SU-DHL-6 (cell line): ENCODE measurements around the gene RORC.

Experiments used
- H2AFZ ChIP-seq: fragments of 200-600 bp; sonication (generic); 2 replicates; pipeline ENCODE4 v1.6.1; 2014; ENCODE audit warnings: low read depth, mild to moderate bottlenecking, moderate library complexity, mixed read lengths, antibody characterized with exemption, low read length; ENCODE audit not compliant: severe bottlenecking
- H3F3A ChIP-seq: fragments of 200-600 bp; shearing (Covaris generic); 2 replicates; pipeline ENCODE4 v1.6.0; 2016; ENCODE audit warnings: antibody characterized with exemption, mild to moderate bottlenecking; ENCODE audit not compliant: insufficient read depth
- H3K27ac ChIP-seq: fragments of 200-600 bp; sonication (generic); 2 replicates; pipeline ENCODE4 v1.5.1; 2016; ENCODE audit warnings: low read depth, mild to moderate bottlenecking, low read length, moderate library complexity, mixed read lengths
- H3K27me3 ChIP-seq: fragments of 200-600 bp; sonication (generic), shearing (Covaris generic); 2 replicates; pipeline ENCODE4 v1.6.0; 2014; ENCODE audit warnings: mild to moderate bottlenecking, low read length
- H3K36me3 ChIP-seq: fragments of 200-600 bp; sonication (generic); 2 replicates; pipeline ENCODE4 v1.6.1; 2014; ENCODE audit warnings: mild to moderate bottlenecking, low read length, mixed read lengths
- H3K4me2 ChIP-seq: fragments of 300-600, 200-600 bp; shearing (Covaris generic), sonication (generic); 2 replicates; pipeline ENCODE4 v1.6.0; 2014; ENCODE audit warnings: low read length, low read depth, mild to moderate bottlenecking; ENCODE audit not compliant: poor library complexity, severe bottlenecking
- H3K4me3 ChIP-seq: fragments of 200-600 bp; sonication (generic); 2 replicates; pipeline ENCODE4 v1.5.1; 2014; ENCODE audit warnings: antibody characterized with exemption, low read length, mild to moderate bottlenecking, mixed read lengths; ENCODE audit not compliant: insufficient read depth, poor library complexity, severe bottlenecking
- H3K79me2 ChIP-seq: fragments of 200-600 bp; sonication (generic); 2 replicates; pipeline ENCODE4 v1.6.1; 2014; ENCODE audit warnings: mild to moderate bottlenecking, low read length, moderate library complexity; ENCODE audit not compliant: insufficient read depth
- H3K9ac ChIP-seq: fragments of 200-600 bp; sonication (generic); 2 replicates; pipeline ENCODE4 v1.7.0; 2014; ENCODE audit warnings: mild to moderate bottlenecking, low read length
- H3K9me2 ChIP-seq: fragments of 200-600 bp; sonication (generic); replicated peaks from 2 replicates; pipeline ENCODE4 v1.6.1; 2014; ENCODE audit warnings: low read length; ENCODE audit not compliant: insufficient read depth
- H3K9me3 ChIP-seq: fragments of 200-600 bp; sonication (generic); 2 replicates; pipeline ENCODE4 v1.6.1; 2014; ENCODE audit warnings: low read length, mixed read lengths; ENCODE audit not compliant: insufficient read depth
- H4K20me1 ChIP-seq: fragments of 200-600 bp; sonication (generic); 2 replicates; pipeline ENCODE4 v1.6.1; 2014; ENCODE audit warnings: low read depth, mild to moderate bottlenecking, antibody characterized with exemption, low read length, moderate library complexity, mixed read lengths
- EZH2phosphoT487 ChIP-seq: fragments of 200-600 bp; sonication (generic), shearing (Covaris generic); conservative IDR thresholded peaks from 2 replicates; pipeline ENCODE4 v1.6.1; 2018; ENCODE audit warnings: mild to moderate bottlenecking, antibody characterized with exemption, low read length, moderate library complexity, mixed read lengths
- TF ChIP-seq, protein P1 (sequence below): fragments of 200-600 bp; sonication (generic); IDR thresholded peaks from one replicate; pipeline ENCODE4 v1.5.1; 2017; ENCODE audit warnings: antibody characterized with exemption, mild to moderate bottlenecking, low read length, moderate library complexity; ENCODE audit not compliant: insufficient read depth, poor library complexity, severe bottlenecking

RORC gene

DNA sequence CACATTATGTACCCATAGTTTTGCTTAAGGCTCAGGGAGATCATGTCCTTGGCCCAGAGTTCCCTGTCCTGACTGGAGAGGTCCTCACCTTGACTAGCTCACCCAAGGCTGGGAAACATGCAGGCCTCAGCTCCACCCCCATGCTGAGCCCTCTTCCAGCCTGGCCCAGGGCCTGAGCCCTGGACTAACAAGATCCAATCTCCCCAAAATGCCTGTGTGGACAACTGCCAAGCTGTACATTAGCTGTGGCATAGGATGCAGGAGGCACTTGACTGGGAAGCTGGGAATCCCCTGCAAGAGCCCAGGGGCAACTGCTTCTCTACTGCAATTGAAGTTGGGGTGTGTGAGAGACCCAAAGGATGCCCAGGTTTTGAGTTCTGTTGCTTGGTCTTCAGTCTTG lies 28.4 kb downstream of the RORC start:
- H4K20me1 ChIP-seq, result no peaks in the 10 kb centered on the region

DNA sequence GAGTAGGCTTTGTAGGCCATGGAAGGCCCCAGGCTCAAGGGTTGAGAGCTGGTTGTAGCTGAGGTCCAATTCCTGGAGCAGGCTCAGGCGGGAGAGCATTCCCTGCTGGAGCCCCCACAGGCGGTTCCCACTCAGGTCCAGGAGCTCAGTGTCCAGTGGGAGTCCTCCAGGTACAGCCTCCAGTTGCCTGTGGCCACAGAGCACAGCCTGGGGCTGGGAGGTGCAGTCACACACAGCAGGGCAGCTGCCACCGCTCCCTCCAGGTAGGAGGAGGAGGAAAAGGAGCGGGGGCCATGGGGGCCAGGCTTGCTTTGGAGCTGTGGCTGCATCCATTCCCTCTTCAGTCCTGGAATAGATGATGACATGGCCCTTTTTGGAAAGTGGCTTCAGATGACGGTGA lies 29.2 kb downstream of the RORC start:
- H2AFZ ChIP-seq, result no peak overlapping the region

More for the DNA sequence above, 28.4 kb downstream of the RORC start:
- no peaks in the 10 kb centered on the region for H3K27me3 ChIP-seq
- no peak overlapping the region for H3K4me3 ChIP-seq
- H3K9ac ChIP-seq, result no peak overlapping the region
- no peak overlapping the region for H2AFZ ChIP-seq
- H3K27ac ChIP-seq, result no peak overlapping the region
- no peaks in the 10 kb centered on the region for H3K36me3 ChIP-seq
- no peaks in the 10 kb centered on the region for H3K9me3 ChIP-seq
- no peaks in the 10 kb centered on the region for H3K79me2 ChIP-seq
- H3F3A ChIP-seq, result no peaks in the 10 kb centered on the region
- no peak for TF ChIP-seq EZH2phosphoT487
- TF ChIP-seq, protein P1, sequence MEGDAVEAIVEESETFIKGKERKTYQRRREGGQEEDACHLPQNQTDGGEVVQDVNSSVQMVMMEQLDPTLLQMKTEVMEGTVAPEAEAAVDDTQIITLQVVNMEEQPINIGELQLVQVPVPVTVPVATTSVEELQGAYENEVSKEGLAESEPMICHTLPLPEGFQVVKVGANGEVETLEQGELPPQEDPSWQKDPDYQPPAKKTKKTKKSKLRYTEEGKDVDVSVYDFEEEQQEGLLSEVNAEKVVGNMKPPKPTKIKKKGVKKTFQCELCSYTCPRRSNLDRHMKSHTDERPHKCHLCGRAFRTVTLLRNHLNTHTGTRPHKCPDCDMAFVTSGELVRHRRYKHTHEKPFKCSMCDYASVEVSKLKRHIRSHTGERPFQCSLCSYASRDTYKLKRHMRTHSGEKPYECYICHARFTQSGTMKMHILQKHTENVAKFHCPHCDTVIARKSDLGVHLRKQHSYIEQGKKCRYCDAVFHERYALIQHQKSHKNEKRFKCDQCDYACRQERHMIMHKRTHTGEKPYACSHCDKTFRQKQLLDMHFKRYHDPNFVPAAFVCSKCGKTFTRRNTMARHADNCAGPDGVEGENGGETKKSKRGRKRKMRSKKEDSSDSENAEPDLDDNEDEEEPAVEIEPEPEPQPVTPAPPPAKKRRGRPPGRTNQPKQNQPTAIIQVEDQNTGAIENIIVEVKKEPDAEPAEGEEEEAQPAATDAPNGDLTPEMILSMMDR, result no peak
- no peak overlapping the region for H3K4me2 ChIP-seq
- no peaks in the 10 kb centered on the region for H3K9me2 ChIP-seq

GRCh38 chr1:151801846-151802245 lies 29.8 kb downstream of the RORC start:
- Histone ChIP-seq H3K4me3 (no peak overlapping the region), H2AFZ (no peak overlapping the region), H3F3A (no peaks in the 10 kb centered on the region), H4K20me1 (no peaks in the 10 kb centered on the region), H3K36me3 (no peaks in the 10 kb centered on the region), H3K9me2 (no peaks in the 10 kb centered on the region), H3K27me3 (no peaks in the 10 kb centered on the region), H3K27ac (no peak overlapping the region), H3K9ac (no peak overlapping the region), H3K9me3 (no peaks in the 10 kb centered on the region), H3K4me2 (no peak overlapping the region), H3K79me2 (no peaks in the 10 kb centered on the region)
- TF ChIP-seq, protein P1, result no peak
- no peak for TF ChIP-seq EZH2phosphoT487

More for the DNA sequence above, 29.2 kb downstream of the RORC start:
- Histone ChIP-seq H3K9me2 (no peaks in the 10 kb centered on the region), H3K79me2 (no peaks in the 10 kb centered on the region), H3K9ac (no peak overlapping the region), H3F3A (no peaks in the 10 kb centered on the region), H3K4me2 (no peak overlapping the region), H3K36me3 (no peaks in the 10 kb centered on the region), H3K27ac (no peak overlapping the region), H3K27me3 (no peaks in the 10 kb centered on the region), H4K20me1 (no peaks in the 10 kb centered on the region), H3K4me3 (no peak overlapping the region), H3K9me3 (no peaks in the 10 kb centered on the region)
- no peak for TF ChIP-seq EZH2phosphoT487
- TF ChIP-seq, protein P1, result no peak

GRCh38 chr1:151801310-151801820 lies 30.2 kb downstream of the RORC start:
- Histone ChIP-seq H4K20me1 (no peaks in the 10 kb centered on the region), H3F3A (no peaks in the 10 kb centered on the region), H3K9me2 (no peaks in the 10 kb centered on the region), H3K4me2 (no peak overlapping the region), H3K27me3 (no peaks in the 10 kb centered on the region), H3K9me3 (no peaks in the 10 kb centered on the region), H2AFZ (no peak overlapping the region), H3K79me2 (no peaks in the 10 kb centered on the region), H3K4me3 (no peak overlapping the region), H3K9ac (no peak overlapping the region), H3K36me3 (no peaks in the 10 kb centered on the region), H3K27ac (no peak overlapping the region)
- TF ChIP-seq, protein P1, result no peak
- no peak for TF ChIP-seq EZH2phosphoT487
